H9 (cell line): ENCODE measurements around the gene LINC01488. TPM values are rescaled to one million over a fixed set of nuclear protein-coding genes. Genes with fewer than 3 reads are reported as not detected.
A peak's percentile ranks its signal among the peaks of the same experiment; 100 is the strongest.

Source experiments
- DNase-seq: peaks from one replicate; pipeline ENCODE4 v3.0.0-alpha.2; 2017
- H2AFZ ChIP-seq: one replicate; pipeline ENCODE4 v1.6.1; 2013; ENCODE audit warnings: mild to moderate bottlenecking, low read length, control low read depth, moderate library complexity
- H2AK5ac ChIP-seq: 2 replicates; pipeline ENCODE4 v1.6.1; 2013; ENCODE audit warnings: low read length, control low read depth, mixed read lengths; ENCODE audit not compliant: insufficient read length
- H2BK120ac ChIP-seq: one replicate; pipeline ENCODE4 v1.6.1; 2013; ENCODE audit warnings: low read depth, mild to moderate bottlenecking, low read length, control low read depth, inconsistent platforms; ENCODE audit not compliant: poor library complexity, severe bottlenecking
- H2BK12ac ChIP-seq: 2 replicates; pipeline ENCODE4 v1.6.1; 2013; ENCODE audit warnings: low read length, control low read depth, mixed read lengths, low read depth; ENCODE audit not compliant: insufficient read length
- H2BK15ac ChIP-seq: 2 replicates; pipeline ENCODE4 v1.6.1; 2013; ENCODE audit warnings: low read depth, low read length, control low read depth
- H2BK20ac ChIP-seq: one replicate; pipeline ENCODE4 v1.6.1; 2013; ENCODE audit warnings: low read depth, mild to moderate bottlenecking, low read length, control low read depth, inconsistent platforms; ENCODE audit not compliant: poor library complexity, severe bottlenecking
- H2BK5ac ChIP-seq: 2 replicates; pipeline ENCODE4 v1.6.1; 2013; ENCODE audit warnings: low read length, control low read depth, mixed read lengths; ENCODE audit not compliant: insufficient read length
- H3K14ac ChIP-seq: 2 replicates; pipeline ENCODE4 v1.6.1; 2013; ENCODE audit warnings: low read length, control low read depth; ENCODE audit not compliant: insufficient read depth
- H3K18ac ChIP-seq: 2 replicates; pipeline ENCODE4 v1.6.1; 2013; ENCODE audit warnings: low read depth, mild to moderate bottlenecking, mixed read lengths, low read length, control low read depth; ENCODE audit not compliant: insufficient read length
- H3K23ac ChIP-seq: 2 replicates; pipeline ENCODE4 v1.6.1; 2013; ENCODE audit warnings: low read length, control low read depth, mixed read lengths, low read depth; ENCODE audit not compliant: insufficient read length
- H3K23me2 ChIP-seq: 2 replicates; pipeline ENCODE4 v1.6.1; 2013; ENCODE audit warnings: low read depth, mild to moderate bottlenecking, mixed read lengths, low read length, control low read depth; ENCODE audit not compliant: insufficient read length, poor library complexity, severe bottlenecking
- H3K27ac ChIP-seq: 2 replicates; pipeline ENCODE4 v1.5.1; 2013; ENCODE audit warnings: low read length, control low read depth, mixed read lengths, low read depth; ENCODE audit not compliant: insufficient read length
- H3K27me3 ChIP-seq: 2 replicates; pipeline ENCODE4 v1.6.1; 2013; ENCODE audit warnings: low read length, control low read depth, inconsistent platforms; ENCODE audit not compliant: insufficient read depth
- H3K4ac ChIP-seq: 2 replicates; pipeline ENCODE4 v1.6.1; 2013; ENCODE audit warnings: low read depth, mild to moderate bottlenecking, control low read depth, inconsistent platforms, low read length, moderate library complexity
- H3K4me1 ChIP-seq: 2 replicates; pipeline ENCODE4 v1.6.1; 2013; ENCODE audit warnings: low read length, control low read depth, inconsistent platforms; ENCODE audit not compliant: insufficient read depth
- H3K4me2 ChIP-seq: 2 replicates; pipeline ENCODE4 v1.6.1; 2013; ENCODE audit warnings: low read length, control low read depth, mixed read lengths; ENCODE audit not compliant: insufficient read length, insufficient read depth
- H3K56ac ChIP-seq: 2 replicates; pipeline ENCODE4 v1.6.1; 2013; ENCODE audit warnings: low read depth, mild to moderate bottlenecking, mixed read lengths, low read length, control low read depth; ENCODE audit not compliant: insufficient read length
- H3K79me1 ChIP-seq: 2 replicates; pipeline ENCODE4 v1.6.1; 2013; ENCODE audit warnings: low read depth, mild to moderate bottlenecking, moderate library complexity, low read length, control low read depth, inconsistent platforms; ENCODE audit not compliant: insufficient read depth, poor library complexity, severe bottlenecking
- H3K79me2 ChIP-seq: 2 replicates; pipeline ENCODE4 v1.6.1; 2013; ENCODE audit warnings: low read length, control low read depth, inconsistent platforms; ENCODE audit not compliant: insufficient read depth
- H3K9ac ChIP-seq: 2 replicates; pipeline ENCODE4 v1.6.1; 2013; ENCODE audit warnings: low read length, control low read depth, mixed read lengths; ENCODE audit not compliant: insufficient read length; ENCODE audit errors: extremely low read depth
- H3K9me3 ChIP-seq: one replicate; pipeline ENCODE4 v1.6.1; 2013; ENCODE audit warnings: low read depth, low read length, inconsistent platforms; ENCODE audit not compliant: control insufficient read depth
- H3T11ph ChIP-seq: one replicate; pipeline ENCODE4 v1.6.1; 2013; ENCODE audit warnings: mild to moderate bottlenecking, low read length, control low read depth, inconsistent platforms
- H4K20me1 ChIP-seq: one replicate; pipeline ENCODE4 v1.6.1; 2013; ENCODE audit not compliant: control insufficient read depth, insufficient read length, insufficient read depth
- H4K5ac ChIP-seq: 2 replicates; pipeline ENCODE4 v1.6.1; 2013; ENCODE audit warnings: low read depth, mild to moderate bottlenecking, mixed read lengths, low read length, control low read depth; ENCODE audit not compliant: insufficient read length
- H4K8ac ChIP-seq: replicated peaks from 2 replicates; pipeline ENCODE4 v1.6.1; 2013; ENCODE audit warnings: low read length, control low read depth, mixed read lengths, low read depth; ENCODE audit not compliant: insufficient read length
- H4K91ac ChIP-seq: 2 replicates; pipeline ENCODE4 v1.6.1; 2013; ENCODE audit warnings: low read depth, mild to moderate bottlenecking, moderate library complexity, mixed read lengths, low read length, control low read depth; ENCODE audit not compliant: insufficient read length
- H3K27ac Mint-ChIP-seq, 3 experiments: 2 replicates in 2 of 3; 3 replicates in 1 of 3; pipeline ENCODE4 v1.8.0; 2020 to 2021; ENCODE audit warnings: mixed read lengths in 3 of 3, mild to moderate bottlenecking in 1 of 3, moderate library complexity in 1 of 3
- H3K27me3 Mint-ChIP-seq: 2 replicates; pipeline ENCODE4 v1.8.0; 2021; ENCODE audit warnings: low read depth, mild to moderate bottlenecking, moderate library complexity, mixed read lengths
- H3K36me3 Mint-ChIP-seq, 3 experiments: 2 replicates in 2 of 3; 3 replicates in 1 of 3; pipeline ENCODE4 v1.8.0; 2020 to 2021; ENCODE audit warnings: low read depth in 3 of 3, mixed read lengths in 3 of 3; ENCODE audit not compliant: insufficient read depth in 1 of 3
- H3K4me1 Mint-ChIP-seq, 2 experiments: 2 replicates each; pipeline ENCODE4 v1.8.0; 2020; ENCODE audit warnings: mixed read lengths in 2 of 2
- H3K4me3 Mint-ChIP-seq, 2 experiments: 2 replicates in 1 of 2; 3 replicates in 1 of 2; pipeline ENCODE4 v1.8.0; 2020 to 2021; ENCODE audit warnings: mild to moderate bottlenecking in 2 of 2, mixed read lengths in 2 of 2, moderate library complexity in 1 of 2
- H3K9me3 Mint-ChIP-seq, 2 experiments: 2 replicates in 1 of 2; 3 replicates in 1 of 2; pipeline ENCODE4 v1.8.0; 2020; ENCODE audit warnings: mild to moderate bottlenecking in 2 of 2, mixed read lengths in 2 of 2, moderate library complexity in 1 of 2
- WGBS: extraction: QIAGEN DNeasy Blood & Tissue Kit; methylation state at CpG from one replicate; pipeline ENCODE4 v1.1.7; 2013; ENCODE audit warnings: missing lambda C conversion rate, low lambda C conversion rate, mixed read lengths; ENCODE audit not compliant: insufficient read length; ENCODE audit errors: extremely low coverage; 5-methylcytosine and 5-hydroxymethylcytosine counted together
- total RNA-seq: library from RNA; stranded (reverse); gene quantifications from 2 replicates; pipeline ENCODE4 v1.2.1, GENCODE V29; 2021
- TF ChIP-seq, protein P1 (sequence below): fragments of 200-600 bp; sonication (generic); conservative IDR thresholded peaks from 3 replicates; pipeline ENCODE4 v1.8.0; 2021; ENCODE audit warnings: antibody characterized with exemption, mild to moderate bottlenecking

The LINC01488 gene
- total RNA-seq, 1 experiment from 2014 or later: not detected

DNA sequence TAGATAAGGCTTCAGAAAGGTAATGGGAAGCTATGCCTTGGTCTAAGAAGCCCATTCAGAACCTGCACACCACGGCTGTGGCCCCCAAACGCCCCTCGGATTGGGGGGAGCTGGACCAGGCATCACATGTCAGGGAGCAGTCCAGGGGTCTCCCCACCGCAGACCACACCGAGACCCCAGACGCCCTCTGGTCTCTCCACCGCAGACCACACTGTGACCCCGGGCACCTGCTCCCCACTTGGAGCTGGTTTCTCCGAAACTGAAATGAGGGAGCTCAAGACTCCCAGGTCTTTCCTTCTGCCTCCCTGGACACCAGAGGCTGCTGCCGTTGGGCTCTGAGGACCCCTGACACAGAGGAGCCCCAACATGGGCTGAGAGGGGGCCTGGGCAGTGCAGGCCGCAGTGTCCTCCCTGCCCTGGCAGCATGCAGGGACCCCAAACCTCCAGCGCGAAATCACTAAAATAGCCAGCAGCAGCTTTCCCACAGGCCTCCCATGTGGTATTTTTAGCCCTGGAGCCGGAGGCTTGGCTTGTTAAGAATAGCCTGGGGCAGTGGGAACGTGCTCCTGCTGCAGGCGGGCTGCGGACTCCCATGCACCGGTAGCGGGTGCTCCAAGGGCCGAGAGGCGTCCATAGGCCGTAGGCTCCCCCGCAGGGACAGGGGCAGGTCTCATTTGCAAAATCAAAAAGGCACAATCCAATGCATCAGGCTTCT, 7.7 kb downstream of the LINC01488 start:
- no peak for DNase-seq
- H3K4ac ChIP-seq: no peak overlapping the region
- no peaks in the 10 kb centered on the region for H3K79me2 ChIP-seq
- H3K79me1 ChIP-seq: no peaks in the 10 kb centered on the region
- no peak overlapping the region for H3K4me2 ChIP-seq
- TF ChIP-seq, protein P1, sequence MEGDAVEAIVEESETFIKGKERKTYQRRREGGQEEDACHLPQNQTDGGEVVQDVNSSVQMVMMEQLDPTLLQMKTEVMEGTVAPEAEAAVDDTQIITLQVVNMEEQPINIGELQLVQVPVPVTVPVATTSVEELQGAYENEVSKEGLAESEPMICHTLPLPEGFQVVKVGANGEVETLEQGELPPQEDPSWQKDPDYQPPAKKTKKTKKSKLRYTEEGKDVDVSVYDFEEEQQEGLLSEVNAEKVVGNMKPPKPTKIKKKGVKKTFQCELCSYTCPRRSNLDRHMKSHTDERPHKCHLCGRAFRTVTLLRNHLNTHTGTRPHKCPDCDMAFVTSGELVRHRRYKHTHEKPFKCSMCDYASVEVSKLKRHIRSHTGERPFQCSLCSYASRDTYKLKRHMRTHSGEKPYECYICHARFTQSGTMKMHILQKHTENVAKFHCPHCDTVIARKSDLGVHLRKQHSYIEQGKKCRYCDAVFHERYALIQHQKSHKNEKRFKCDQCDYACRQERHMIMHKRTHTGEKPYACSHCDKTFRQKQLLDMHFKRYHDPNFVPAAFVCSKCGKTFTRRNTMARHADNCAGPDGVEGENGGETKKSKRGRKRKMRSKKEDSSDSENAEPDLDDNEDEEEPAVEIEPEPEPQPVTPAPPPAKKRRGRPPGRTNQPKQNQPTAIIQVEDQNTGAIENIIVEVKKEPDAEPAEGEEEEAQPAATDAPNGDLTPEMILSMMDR: no peak
- Mint-ChIP-seq H3K4me3 (no peak overlapping the region), H3K9me3 (no peaks in the 10 kb centered on the region), H3K27ac (peak overlapping the region in 1 of 3 experiments; percentile 62; a peak in 1 of 7 replicates), H3K4me1 (peaks cover 13 to 15% of the 10 kb centered on the region in 2 experiments), H3K36me3 (no peaks in the 10 kb centered on the region), H3K27me3 (peaks cover 8% of the 10 kb centered on the region)
- H3K9me3 ChIP-seq: no peaks in the 10 kb centered on the region
- no peak overlapping the region for H2BK20ac ChIP-seq
- no peaks in the 10 kb centered on the region for H4K20me1 ChIP-seq
- no CpG with 5 or more reads among the region's 23 CpGs for WGBS
- no peak overlapping the region for H4K91ac ChIP-seq
- H3T11ph ChIP-seq: no peak overlapping the region
- H3K9ac ChIP-seq: no peak overlapping the region
- H3K27me3 ChIP-seq: no peaks in the 10 kb centered on the region
- no peak overlapping the region for H4K5ac ChIP-seq
- no peak overlapping the region for H3K27ac ChIP-seq
- no peaks in the 10 kb centered on the region for H3K23me2 ChIP-seq
- no peak overlapping the region for H2AFZ ChIP-seq
- no peak overlapping the region for H4K8ac ChIP-seq
- H3K4me1 ChIP-seq: no peaks in the 10 kb centered on the region
- no peak overlapping the region for H2AK5ac ChIP-seq
- H3K56ac ChIP-seq: no peak overlapping the region
- no peak overlapping the region for H2BK5ac ChIP-seq
- no peak overlapping the region for H3K23ac ChIP-seq
- no peak overlapping the region for H2BK12ac ChIP-seq
- no peak overlapping the region for H2BK15ac ChIP-seq
- no peak overlapping the region for H3K14ac ChIP-seq
- no peak overlapping the region for H2BK120ac ChIP-seq
- H3K18ac ChIP-seq: no peak overlapping the region
